Natural killer cell treated with Interleukin-12 subunit alpha and Interleukin-12 subunit beta and Interleukin-15 and Interleukin-18, amount 100 ng/mL, for 72 hours (primary cell): ENCODE measurements around the gene KLK2. TPM values are rescaled to one million over a fixed set of nuclear protein-coding genes. Genes with fewer than 3 reads are reported as not detected.
A peak's percentile ranks its signal among the peaks of the same experiment; 100 is the strongest.

Experiments used
- ATAC-seq, 2 donors: fragments of 150-1000 bp; cut with Tn5 transposase in 1 of 2; sonication (Bioruptor Pico), chemical (Tn5 transposase) in 1 of 2; 2 replicates each; pipeline ENCODE4 v1.10.0; 2021
- DNase-seq: peaks from one replicate; pipeline ENCODE4 v3.0.0; 2022; ENCODE audit warnings: low spot score
- H3K27ac Mint-ChIP-seq, 2 donors: 1 replicate in 1 of 2; 2 replicates in 1 of 2; pipeline ENCODE4 v1.8.0; 2022; ENCODE audit warnings: mixed read lengths in 2 of 2, mild to moderate bottlenecking in 1 of 2, moderate library complexity in 1 of 2
- H3K27me3 Mint-ChIP-seq, 2 donors: 1 replicate in 1 of 2; 2 replicates in 1 of 2; pipeline ENCODE4 v1.8.0; 2022; ENCODE audit warnings: mixed read lengths in 2 of 2
- H3K36me3 Mint-ChIP-seq: one replicate; pipeline ENCODE4 v1.8.0; 2022; ENCODE audit warnings: mixed read lengths
- H3K4me1 Mint-ChIP-seq, 2 donors: 1 replicate in 1 of 2; 2 replicates in 1 of 2; pipeline ENCODE4 v1.8.0; 2022; ENCODE audit warnings: low read depth in 2 of 2, mixed read lengths in 2 of 2, mild to moderate bottlenecking in 1 of 2
- H3K4me3 Mint-ChIP-seq: one replicate; pipeline ENCODE4 v1.8.0; 2022; ENCODE audit warnings: mixed read lengths
- H3K9me3 Mint-ChIP-seq: 2 replicates; pipeline ENCODE4 v1.8.0; 2022; ENCODE audit warnings: mixed read lengths
- total RNA-seq, 2 donors: library from RNA; stranded (reverse); gene quantifications; one replicate each; pipeline ENCODE4 v1.2.3, GENCODE V29; 2022

Gene KLK2
- total RNA-seq, 2 donors from 2014 or later, result not detected

- Mint-ChIP-seq H3K4me3 (no peak overlapping the region), H3K27ac (no peak overlapping the region), H3K9me3 (no peaks in the 10 kb centered on the region), H3K4me1 (peaks cover 0 to 8% of the 10 kb centered on the region in 2 donors), H3K27me3 (peaks cover 47 to 53% of the 10 kb centered on the region in 2 donors), H3K36me3 (no peaks in the 10 kb centered on the region)
- no peak for ATAC-seq
- DNase-seq, result no peak
Observed at GRCh38 chr19:50910722-50911121, 37.5 kb downstream of the KLK2 start.

- H3K27me3 Mint-ChIP-seq, result peaks cover 41 to 48% of the 10 kb centered on the region in 2 donors
- no peak within 1 kb of the TSS for H3K27ac Mint-ChIP-seq
- no peak for ATAC-seq
- no peak for DNase-seq
- no peaks in the 10 kb centered on the region for H3K9me3 Mint-ChIP-seq
- H3K36me3 Mint-ChIP-seq, result no peaks in the 10 kb centered on the region
- H3K4me1 Mint-ChIP-seq, result peaks cover 0 to 8% of the 10 kb centered on the region in 2 donors
- H3K4me3 Mint-ChIP-seq, result no peak within 1 kb of the TSS
Observed at GRCh38 chr19:50911206-50912101, 38.2 kb downstream of the KLK2 start, which contains the start of gene KLK4. Gene KLK4 (minus strand): TSS chr19:50911395. CDS start chr19:50910738, 657 bp downstream.

- no peak overlapping the region for H3K27ac Mint-ChIP-seq
- no peaks in the 10 kb centered on the region for H3K36me3 Mint-ChIP-seq
- peaks cover 40 to 44% of the 10 kb centered on the region in 2 donors for H3K27me3 Mint-ChIP-seq
Observed at GRCh38 chr19:50912102-50912599, 38.9 kb downstream of the KLK2 start.

GRCh38 chr19:50912727-50913716 lies 39.8 kb downstream of the KLK2 start:
- Mint-ChIP-seq H3K27ac (no peak overlapping the region), H3K4me1 (peaks cover 0 to 7% of the 10 kb centered on the region in 2 donors), H3K9me3 (no peaks in the 10 kb centered on the region), H3K27me3 (peaks cover 36 to 37% of the 10 kb centered on the region in 2 donors), H3K4me3 (no peak overlapping the region), H3K36me3 (no peaks in the 10 kb centered on the region)
- ATAC-seq (peak; percentile 55 to 57), DNase-seq (no peak)

More at GRCh38 chr19:50912102-50912599, 38.9 kb downstream of the KLK2 start:
- no peaks in the 10 kb centered on the region for H3K9me3 Mint-ChIP-seq
- ATAC-seq, result no peak
- no peak for DNase-seq
- peaks cover 0 to 8% of the 10 kb centered on the region in 2 donors for H3K4me1 Mint-ChIP-seq
- H3K4me3 Mint-ChIP-seq, result no peak overlapping the region

- no peak overlapping the region for H3K4me3 Mint-ChIP-seq
- H3K27ac Mint-ChIP-seq, result no peak overlapping the region
- peaks cover 23 to 30% of the 10 kb centered on the region in 2 donors for H3K27me3 Mint-ChIP-seq
- H3K36me3 Mint-ChIP-seq, result no peaks in the 10 kb centered on the region
- ATAC-seq (no peak), DNase-seq (no peak)
- H3K9me3 Mint-ChIP-seq, result no peaks in the 10 kb centered on the region
- no peaks in the 10 kb centered on the region for H3K4me1 Mint-ChIP-seq
Observed at GRCh38 chr19:50916069-50916468, 42.8 kb downstream of the KLK2 start.

- peaks cover 9% of the 10 kb centered on the region in 2 donors for H3K4me1 Mint-ChIP-seq
- no peaks in the 10 kb centered on the region for H3K9me3 Mint-ChIP-seq
- H3K27me3 Mint-ChIP-seq, result peaks cover 30 to 34% of the 10 kb centered on the region in 2 donors
- no peak overlapping the region for H3K4me3 Mint-ChIP-seq
- DNase-seq, result no peak
- no peak overlapping the region for H3K27ac Mint-ChIP-seq
- no peaks in the 10 kb centered on the region for H3K36me3 Mint-ChIP-seq
- peak in 1 of 2 donors; percentile 43 for ATAC-seq
Observed at GRCh38 chr19:50921426-50922316, 48.4 kb downstream of the KLK2 start.

GRCh38 chr19:50922317-50922853 lies 49.1 kb downstream of the KLK2 start:
- DNase-seq (peak; percentile 83), ATAC-seq (peak; percentile 93 to 94)
- H3K4me3 Mint-ChIP-seq, result no peak overlapping the region
- H3K4me1 Mint-ChIP-seq, result peaks cover 9% of the 10 kb centered on the region in 2 donors
- H3K27ac Mint-ChIP-seq, result no peak overlapping the region
- H3K9me3 Mint-ChIP-seq, result no peaks in the 10 kb centered on the region
- peaks cover 27 to 36% of the 10 kb centered on the region in 2 donors for H3K27me3 Mint-ChIP-seq
- no peaks in the 10 kb centered on the region for H3K36me3 Mint-ChIP-seq

- ATAC-seq, result no peak
- H3K4me1 Mint-ChIP-seq, result peaks cover 9% of the 10 kb centered on the region in 2 donors
Observed at GRCh38 chr19:50924586-50924985, 51.3 kb downstream of the KLK2 start.

GRCh38 chr19:50925734-50926133 lies 52.5 kb downstream of the KLK2 start:
- H3K36me3 Mint-ChIP-seq, result no peaks in the 10 kb centered on the region
- peaks cover 27 to 39% of the 10 kb centered on the region in 2 donors for H3K27me3 Mint-ChIP-seq
- H3K9me3 Mint-ChIP-seq, result no peaks in the 10 kb centered on the region
- peaks cover 9 to 13% of the 10 kb centered on the region in 2 donors for H3K4me1 Mint-ChIP-seq
- ATAC-seq, result no peak
- no peak overlapping the region for H3K27ac Mint-ChIP-seq
- no peak overlapping the region for H3K4me3 Mint-ChIP-seq
- DNase-seq, result no peak

More at GRCh38 chr19:50924586-50924985, 51.3 kb downstream of the KLK2 start:
- DNase-seq, result no peak
- Mint-ChIP-seq H3K27me3 (peaks cover 24 to 39% of the 10 kb centered on the region in 2 donors), H3K4me3 (no peak overlapping the region), H3K9me3 (no peaks in the 10 kb centered on the region), H3K27ac (no peak overlapping the region), H3K36me3 (no peaks in the 10 kb centered on the region)

GRCh38 chr19:50926144-50926543 lies 52.9 kb downstream of the KLK2 start:
- Mint-ChIP-seq H3K4me3 (no peak overlapping the region), H3K27ac (no peak overlapping the region), H3K36me3 (no peaks in the 10 kb centered on the region), H3K4me1 (peaks cover 9 to 17% of the 10 kb centered on the region in 2 donors), H3K27me3 (peaks cover 30 to 42% of the 10 kb centered on the region in 2 donors), H3K9me3 (no peaks in the 10 kb centered on the region)
- DNase-seq (no peak), ATAC-seq (no peak)

GRCh38 chr19:50928831-50929230 lies 55.6 kb downstream of the KLK2 start:
- Mint-ChIP-seq H3K27me3 (peaks cover 28 to 51% of the 10 kb centered on the region in 2 donors), H3K27ac (no peak overlapping the region), H3K9me3 (no peaks in the 10 kb centered on the region), H3K4me1 (peaks cover 0 to 8% of the 10 kb centered on the region in 2 donors), H3K36me3 (no peaks in the 10 kb centered on the region), H3K4me3 (no peak overlapping the region)
- DNase-seq, result no peak
- ATAC-seq, result no peak
